NOMO-1 (cell line): Measurements from ENCODE around the gene TBX1.
A peak's percentile ranks its signal among the peaks of the same experiment; 100 is the strongest.
"Not testable (repeated sequence)": the region's sequence is repeated elsewhere in the genome, so short reads cannot be mapped to it uniquely, and the experiment has no call there.

ENCODE experiments used
- DNase-seq, 2 experiments: peaks; one replicate each; lab custom pipeline; 2025; ENCODE audit not compliant: unreplicated experiment in 2 of 2; lab: John Stamatoyannopoulos, UW

The TBX1 gene

GRCh38 chr22:19723232-19723982 lies 37.2 kb upstream of the TBX1 start, which contains the start of gene GP1BB:
GP1BB (plus strand) TSS chr22:19723539; CDS start chr22:19723570, 31 bp downstream.
- DNase-seq: peak; percentile 24 to 69

DNA sequence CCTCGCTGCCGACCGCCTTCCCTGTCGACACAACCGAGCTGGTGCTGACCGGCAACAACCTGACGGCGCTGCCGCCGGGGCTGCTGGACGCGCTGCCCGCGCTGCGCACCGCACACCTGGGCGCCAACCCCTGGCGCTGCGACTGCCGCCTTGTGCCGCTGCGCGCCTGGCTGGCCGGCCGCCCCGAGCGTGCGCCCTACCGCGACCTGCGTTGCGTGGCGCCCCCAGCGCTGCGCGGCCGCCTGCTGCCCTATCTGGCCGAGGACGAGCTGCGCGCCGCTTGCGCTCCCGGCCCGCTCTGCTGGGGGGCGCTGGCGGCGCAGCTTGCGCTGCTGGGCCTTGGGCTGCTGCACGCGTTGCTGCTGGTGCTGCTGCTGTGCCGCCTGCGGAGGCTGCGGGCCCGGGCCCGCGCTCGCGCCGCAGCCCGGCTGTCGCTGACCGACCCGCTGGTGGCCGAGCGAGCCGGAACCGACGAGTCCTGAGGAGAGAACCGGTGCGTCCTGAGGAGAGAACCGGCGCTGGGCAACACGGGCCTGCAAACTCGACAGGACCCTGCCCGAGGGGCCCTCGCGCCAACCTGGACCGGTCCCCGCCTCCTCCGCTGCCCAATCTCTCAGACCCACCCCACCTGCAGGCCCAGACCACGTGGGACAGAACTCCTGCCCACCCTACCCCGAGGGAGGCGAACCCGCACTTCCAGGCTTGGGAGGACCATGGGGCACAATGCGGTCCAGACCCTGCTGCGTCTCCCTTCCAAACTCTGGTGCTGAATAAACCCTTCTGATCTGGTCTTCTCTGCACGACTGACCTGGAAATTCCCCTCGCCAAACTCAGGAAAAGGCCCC lies 36.4 kb upstream of the TBX1 start:
- peak; percentile 18 to 56 for DNase-seq

DNA sequence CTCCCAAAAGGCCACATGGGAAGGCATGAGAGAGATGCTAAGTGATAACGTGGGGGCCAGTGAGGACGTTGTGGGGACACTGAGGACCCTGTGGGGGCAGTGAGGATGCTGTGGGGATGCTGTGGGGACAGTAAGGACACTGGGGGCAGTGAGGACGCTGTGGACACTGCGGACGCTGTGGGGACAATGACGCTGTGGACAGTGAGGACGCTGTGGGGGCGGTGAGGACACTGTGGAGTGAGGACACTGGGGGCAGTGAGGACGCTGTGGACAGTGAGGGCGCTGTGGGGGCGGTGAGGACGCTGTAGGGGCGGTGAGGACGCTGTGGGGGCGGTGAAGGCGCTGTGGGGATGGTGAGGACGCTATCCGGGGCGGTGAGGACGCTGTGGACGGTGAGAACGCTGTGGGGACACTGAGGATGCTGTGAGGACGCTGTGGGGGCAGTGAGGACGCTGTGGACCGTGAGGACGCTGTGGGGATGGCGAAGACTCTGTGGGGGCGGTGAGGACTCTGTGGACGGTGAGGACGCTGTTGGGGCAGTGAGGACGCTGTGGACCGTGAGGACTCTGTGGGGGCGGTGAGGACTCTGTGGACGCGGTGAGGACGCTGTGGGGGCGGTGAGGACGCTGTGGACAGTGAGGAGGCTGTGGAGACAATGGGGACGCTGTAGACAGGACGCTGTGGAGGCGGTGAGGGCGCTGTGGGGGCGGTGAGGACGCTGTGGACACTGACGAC lies 35.5 kb upstream of the TBX1 start:
- DNase-seq: no peak

DNA sequence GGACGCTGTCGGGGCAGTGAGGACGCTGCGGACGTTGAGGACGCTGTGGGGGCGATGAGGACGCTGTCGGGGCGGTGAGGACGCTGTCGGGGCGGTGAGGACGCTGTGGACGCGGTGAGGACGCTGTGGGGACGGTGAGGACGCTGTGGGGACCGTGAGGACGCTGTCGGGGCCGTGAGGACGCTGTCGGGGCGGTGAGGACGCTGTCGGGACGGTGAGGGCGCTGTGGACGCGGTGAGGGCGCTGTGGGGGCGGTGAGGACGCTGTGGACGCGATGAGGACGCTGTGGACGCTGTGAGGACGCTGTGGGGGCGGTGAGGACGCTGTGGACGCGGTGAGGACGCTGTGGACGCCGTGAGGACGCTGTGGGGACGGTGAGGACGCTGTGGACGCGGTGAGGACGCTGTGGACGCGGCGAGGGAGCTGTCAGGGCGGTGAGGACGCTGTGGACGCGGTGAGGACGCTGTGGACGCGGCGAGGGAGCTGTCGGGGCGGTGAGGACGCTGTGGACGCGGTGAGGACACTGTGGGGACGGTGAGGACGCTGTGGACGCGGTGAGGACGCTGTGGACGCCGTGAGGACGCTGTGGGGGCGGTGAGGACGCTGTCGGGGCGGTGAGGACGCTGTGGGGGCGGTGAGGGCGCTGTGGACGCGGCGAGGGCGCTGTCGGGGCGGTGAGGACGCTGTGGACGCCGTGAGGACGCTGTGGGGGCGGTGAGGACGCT lies 34.4 kb upstream of the TBX1 start:
- DNase-seq: not testable (repeated sequence)

- DNase-seq: no peak
These were observed 33.0 kb upstream of the TBX1 start for GRCh38 chr22:19727310-19728150.

DNA sequence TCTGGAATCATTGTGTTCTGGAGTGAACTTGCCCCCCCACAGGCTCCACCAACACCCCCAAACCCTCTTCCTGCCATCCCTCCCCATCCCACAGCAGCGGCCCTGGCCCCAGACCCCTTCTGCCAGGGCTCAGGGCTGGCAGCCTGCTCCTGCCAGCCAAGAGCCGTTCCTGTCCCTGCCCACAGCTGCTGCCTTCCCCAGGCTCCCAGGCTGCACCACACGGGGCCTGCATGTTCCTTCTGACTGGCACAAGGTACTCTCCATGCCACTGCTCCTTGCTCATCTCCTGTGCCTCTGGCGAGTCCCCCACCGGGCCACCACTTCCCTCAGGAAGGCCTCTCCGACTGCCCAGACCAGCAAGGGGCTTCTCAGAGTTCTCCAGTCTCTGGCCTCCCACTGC lies 32.3 kb upstream of the TBX1 start:
- no peak for DNase-seq

GRCh38 chr22:19728836-19729235 lies 31.7 kb upstream of the TBX1 start:
- DNase-seq: no peak

DNA sequence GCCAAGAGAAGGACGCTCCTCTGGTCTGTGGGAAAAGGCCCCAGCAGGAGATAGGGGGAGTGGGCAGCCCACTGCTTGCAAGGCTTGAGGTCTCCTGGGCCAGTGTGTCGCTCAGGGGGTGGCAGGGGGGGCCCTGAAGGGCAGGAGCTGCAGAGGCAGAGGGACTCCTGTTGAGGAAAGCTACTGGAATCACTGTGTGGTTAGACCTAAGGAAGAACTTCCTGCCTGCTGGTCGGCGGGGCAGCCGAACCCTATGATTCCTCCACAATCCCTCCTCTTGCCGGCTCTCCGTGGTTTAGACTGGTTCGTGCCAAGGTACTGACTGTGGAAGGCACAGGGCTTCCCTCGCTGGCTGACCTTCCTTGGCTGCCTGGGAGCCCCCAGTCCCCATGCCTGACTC lies 31.1 kb upstream of the TBX1 start:
- DNase-seq: no peak

GRCh38 chr22:19730198-19730597 lies 30.4 kb upstream of the TBX1 start:
- DNase-seq: no peak

GRCh38 chr22:19730655-19731360 lies 29.8 kb upstream of the TBX1 start:
- DNase-seq: peak; percentile 64 to 65

GRCh38 chr22:19731361-19732135 lies 29.0 kb upstream of the TBX1 start:
- DNase-seq: no peak

DNA sequence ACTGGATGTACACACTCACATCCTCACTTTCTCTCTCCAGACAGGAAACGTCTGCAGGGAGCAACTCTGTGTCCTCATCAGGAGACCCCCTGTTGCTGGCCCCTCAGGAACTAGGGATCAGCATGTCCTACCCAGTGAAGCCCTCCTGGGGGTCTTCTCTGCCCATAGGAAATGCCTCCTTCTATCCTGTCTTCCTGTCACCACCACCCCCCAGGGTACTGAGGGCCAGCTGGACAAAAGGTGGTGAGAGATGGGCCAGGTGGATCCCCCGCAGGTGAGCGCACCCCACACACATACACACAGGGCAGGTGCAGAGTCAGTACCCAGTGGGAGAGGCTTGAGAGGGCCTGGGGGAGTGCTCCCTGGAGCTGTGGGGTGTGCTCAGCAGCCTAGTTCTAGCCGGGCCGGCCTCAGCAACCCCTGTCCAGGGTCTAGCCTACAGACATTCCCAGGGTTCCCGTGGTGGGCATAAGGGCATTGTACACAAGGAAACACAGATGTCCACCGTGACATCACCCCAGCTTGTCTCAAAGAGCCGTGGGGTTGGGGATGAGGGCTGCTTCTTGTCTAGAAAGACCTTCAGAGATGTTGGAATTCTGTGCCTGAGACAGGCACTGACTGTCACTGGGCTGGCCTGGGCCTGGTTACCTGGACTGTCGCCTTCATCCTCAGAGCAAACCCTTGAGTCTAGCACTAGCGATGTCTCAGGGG lies 28.0 kb upstream of the TBX1 start:
- DNase-seq: no peak

- DNase-seq: no peak
These were observed 26.8 kb upstream of the TBX1 start for GRCh38 chr22:19733755-19734154.

DNA sequence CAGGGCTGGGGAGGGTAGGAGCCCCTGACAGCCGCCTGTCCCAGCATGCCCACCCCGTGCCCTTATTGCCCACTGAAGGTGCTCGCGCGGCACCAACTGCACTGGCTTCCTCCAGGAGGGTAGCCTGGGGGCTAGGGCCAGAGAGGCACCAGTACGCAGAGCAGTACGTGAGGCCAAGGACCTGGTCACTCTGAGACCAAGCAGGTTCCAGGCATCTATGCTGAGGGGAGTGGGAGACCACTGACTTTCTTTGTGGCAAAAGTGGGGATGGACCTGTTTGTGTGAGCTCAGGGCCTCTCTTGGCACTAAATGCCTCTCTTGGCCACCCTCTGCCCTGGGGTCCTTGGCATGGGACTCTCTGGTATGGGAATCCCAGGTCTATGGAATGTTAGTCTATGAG lies 26.4 kb upstream of the TBX1 start:
- no peak for DNase-seq

DNA sequence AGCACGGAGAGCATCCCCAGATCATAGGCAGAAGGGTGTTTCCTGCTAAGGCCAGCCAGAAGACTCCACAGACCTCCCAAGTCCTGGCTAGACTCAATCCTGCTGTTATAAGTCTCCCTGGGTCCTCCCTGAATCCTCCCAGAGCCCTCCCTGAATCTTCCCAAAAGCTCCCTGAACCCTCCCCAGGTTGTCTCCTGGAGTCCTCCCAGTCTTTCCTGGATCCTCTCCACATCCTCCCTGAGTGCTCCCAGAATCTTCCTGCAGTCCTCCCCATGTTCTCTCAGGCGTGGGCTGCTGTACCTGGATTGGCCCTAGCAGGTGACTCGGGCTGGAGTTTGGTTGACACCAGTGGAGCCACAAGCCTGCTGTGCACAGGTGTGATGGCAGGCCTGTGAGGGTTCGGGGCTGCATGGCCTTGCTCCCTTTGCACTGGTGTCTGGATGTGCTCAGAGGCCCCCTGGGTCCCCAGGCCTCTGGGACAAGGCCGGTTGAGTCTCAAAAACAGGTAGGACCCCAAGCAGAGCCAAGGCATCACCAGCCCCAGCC lies 25.7 kb upstream of the TBX1 start:
- no peak for DNase-seq

GRCh38 chr22:19735665-19736510 lies 24.7 kb upstream of the TBX1 start:
- DNase-seq: no peak
